ENCODE results near the gene POLG2. TPM values are rescaled to one million over a fixed set of nuclear protein-coding genes. Genes with fewer than 3 reads are reported as not detected.
"Not testable (repeated sequence)": the region's sequence is repeated elsewhere in the genome, so short reads cannot be mapped to it uniquely, and the experiment has no call there.

Gene POLG2
- total RNA-seq, 4 donors from 2014 or later, result 3.9 to 12.0 (median 8.2) TPM

DNA sequence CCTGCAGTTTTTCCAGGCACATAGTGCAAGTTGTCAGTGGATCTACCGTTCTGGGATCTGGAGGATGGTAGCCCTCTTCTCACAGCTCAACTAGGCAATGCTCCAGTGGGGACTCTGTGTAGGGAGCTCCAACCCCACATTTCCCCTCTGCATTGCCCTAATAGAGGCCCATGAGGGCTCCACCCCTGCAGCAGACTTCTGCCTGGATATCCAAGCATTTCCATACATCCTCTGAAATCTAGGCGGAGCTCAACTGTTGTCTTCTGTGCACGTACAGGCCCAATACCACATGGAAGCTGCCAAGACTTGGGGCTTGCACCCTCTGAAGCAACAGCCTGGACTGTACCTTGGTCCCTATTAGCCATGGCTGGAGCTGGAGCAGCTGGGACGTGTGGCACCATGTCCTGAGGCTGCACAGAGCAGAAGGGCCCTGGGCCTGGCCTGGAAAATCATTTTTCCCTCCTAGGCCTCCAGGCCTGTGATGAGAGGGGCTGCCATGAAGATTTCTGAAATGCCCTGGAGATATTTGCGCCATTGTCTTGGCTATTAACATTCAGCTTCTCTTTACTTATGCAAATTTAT is 58.8 kb downstream of the POLG2 start:
- intact Hi-C loops (cut with DNase I), result no loop called here
- Histone ChIP-seq H3K27ac (no peak overlapping the region), H3K4me3 (no peak overlapping the region), H3K36me3 (no peaks in the 10 kb centered on the region), H3K9me3 (peaks cover 0 to 22% (median 17%) of the 10 kb centered on the region in 3 donors), H3K27me3 (no peaks in the 10 kb centered on the region), H3K4me1 (peaks cover 0 to 14% (median 7%) of the 10 kb centered on the region in 3 donors)
- 95 to 100% methylated on average over 2 to 3 of the region's 5 CpGs for WGBS, 2 donors
- no peak for DNase-seq
- no peak for TF ChIP-seq CTCF (IDR thresholded peaks at IDR 0.05)
- no peak for TF ChIP-seq POLR2A (IDR thresholded peaks at IDR 0.05)

- 75 to 84% methylated on average over 6 of the region's 6 CpGs for WGBS, 2 donors
- DNase-seq, result no peak
- H3K36me3 ChIP-seq, result no peaks in the 10 kb centered on the region
- H3K27ac ChIP-seq, result no peak overlapping the region
- H3K9me3 ChIP-seq, result no peaks in the 10 kb centered on the region
- no peaks in the 10 kb centered on the region for H3K4me1 ChIP-seq
- H3K27me3 ChIP-seq, result peaks cover 0 to 20% (median 0%) of the 10 kb centered on the region in 4 donors
- no peak overlapping the region for H3K4me3 ChIP-seq
- intact Hi-C loops (cut with DNase I), result no loop called here
- TF ChIP-seq POLR2A (IDR thresholded peaks at IDR 0.05), result no peak
- TF ChIP-seq CTCF (IDR thresholded peaks at IDR 0.05), result no peak
Measured at GRCh38 chr17:64431534-64431933, 65.3 kb downstream of the POLG2 start.

GRCh38 chr17:64430036-64430435 is 66.8 kb downstream of the POLG2 start:
- peaks cover 0 to 20% (median 0%) of the 10 kb centered on the region in 4 donors for H3K27me3 ChIP-seq
- 61 to 73% methylated on average over 2 of the region's 2 CpGs for WGBS, 2 donors
- H3K9me3 ChIP-seq; H3K4me3 ChIP-seq; DNase-seq; intact Hi-C loops (cut with DNase I); H3K36me3 ChIP-seq; H3K27ac ChIP-seq; H3K4me1 ChIP-seq: not testable (repeated sequence)

DNA sequence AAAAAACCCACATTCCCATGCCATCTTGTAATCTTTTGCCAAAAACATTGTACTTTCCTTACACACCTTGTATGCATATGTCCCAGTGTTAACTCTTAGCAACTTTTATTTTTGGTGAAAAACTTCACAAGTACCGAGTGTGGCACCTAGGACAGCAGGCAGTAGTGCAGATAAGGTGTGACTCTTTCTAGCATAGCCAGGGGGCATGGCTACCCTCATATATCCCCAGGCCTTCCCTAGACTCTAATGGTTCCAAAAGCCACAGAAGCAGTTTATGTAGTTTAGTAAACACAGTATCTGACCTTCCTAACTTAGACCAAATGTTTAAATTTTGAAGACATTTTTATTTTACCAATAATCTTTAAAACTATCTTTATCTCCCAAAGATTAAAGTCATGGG is 68.4 kb downstream of the POLG2 start:
- 86 to 89% methylated on average over 1 of the region's 1 CpG for WGBS, 2 donors
- no peak for DNase-seq
- TF ChIP-seq POLR2A (IDR thresholded peaks at IDR 0.05) (no peak), CTCF (IDR thresholded peaks at IDR 0.05) (no peak)
- Histone ChIP-seq H3K27ac (no peak overlapping the region), H3K9me3 (no peaks in the 10 kb centered on the region), H3K27me3 (peaks cover 0 to 20% (median 0%) of the 10 kb centered on the region in 4 donors), H3K4me1 (no peaks in the 10 kb centered on the region), H3K36me3 (no peaks in the 10 kb centered on the region), H3K4me3 (no peak overlapping the region)
- intact Hi-C loops (cut with DNase I), result loop anchor here (10.0 kb wide), 1 partner anchor 66 kb away; the partner anchor contains the start of gene POLG2

Small RNA genes within 50 kb of the gene (small RNA-seq; reads per million reads assigned to genes)
- 0 reads per million in 4 donors for gene ATP5MFP4

Other genes with a start within 250 kb of the POLG2 start
- gene TEX2, start 233.8 kb downstream of the POLG2 start, total RNA-seq, result 10 to 100 TPM; 25.5 to 33.0 (median 29.7) TPM
- 10 to 100 TPM in 3 of 4 donors, 1 to 10 TPM in 1; 9.4 to 71.4 (median 34.3) TPM for gene PECAM1, start 106.2 kb downstream of the POLG2 start, total RNA-seq
- 1 to 10 TPM in 3 of 4 donors, under 1 TPM in 1; 0.79 to 8.1 (median 1.8) TPM for gene MILR1, start 47.9 kb downstream of the POLG2 start, total RNA-seq
- 100 to 1,000 TPM; 347 to 847 (median 488) TPM for gene DDX5, start 9.2 kb upstream of the POLG2 start, total RNA-seq
- gene CEP95, start 9.9 kb upstream of the POLG2 start, total RNA-seq, result 10 to 100 TPM; 10.3 to 44.1 (median 23.6) TPM
- 10 to 100 TPM in 2 of 4 donors, 1 to 10 TPM in 2; 7.0 to 22.7 (median 13.0) TPM for gene SMURF2, start 165.3 kb upstream of the POLG2 start, total RNA-seq